ENCODE measurements around the gene ZNF26. TPM values are rescaled to one million over a fixed set of nuclear protein-coding genes. Genes with fewer than 3 reads are reported as not detected.
A peak's percentile ranks its signal among the peaks of the same experiment; 100 is the strongest.

ZNF26 gene
- polyA plus RNA-seq, 1 of the 3 experiments (the other 2 are of a cell fraction) = 7.3 TPM

GRCh38 chr12:133046698-133047097 is 60.5 kb downstream of the ZNF26 start:
- POLR2A ChIA-PET = no interaction called here
- peaks cover 66% of the 10 kb centered on the region for H3K9me3 ChIP-seq

More at GRCh38 chr12:133046698-133047097, 60.5 kb downstream of the ZNF26 start:
- H3K36me3 ChIP-seq (replicated peaks in 1 of 2; ENCODE audit: control insufficient read depth in 1 of 2, insufficient read depth in 2 of 2, low read length in 1 of 2) = peaks cover 59 to 98% of the 10 kb centered on the region in 2 experiments
- H3F3A ChIP-seq (replicated peaks; ENCODE audit: insufficient read depth) = no peaks in the 10 kb centered on the region
- no peak overlapping the region for H3K4me2 ChIP-seq
- H2AFZ ChIP-seq (ENCODE audit: low read depth) = no peak overlapping the region
- H3K9me2 ChIP-seq = no peaks in the 10 kb centered on the region
- CTCF ChIA-PET = interaction anchor here (1.7 kb wide), 1 partner anchor 12 kb away, joined by 4 read pairs; no protein-coding TSS in a partner anchor
- 93% methylated on average over 3 of the region's 3 CpGs for WGBS (ENCODE audit: low lambda C conversion rate)
- H3K4me1 ChIP-seq (ENCODE audit: control insufficient read depth in 1 of 2, insufficient read depth in 2 of 2, low read depth in 1 of 2, low read length in 1 of 2) = no peaks in the 10 kb centered on the region
- peaks cover 44% of the 10 kb centered on the region; the same call in 1 of the 2 replicates for H3K79me2 ChIP-seq (ENCODE audit: insufficient read depth)
- no peak for DNase-seq
- H3K9ac ChIP-seq = no peak overlapping the region
- H3K27ac ChIP-seq (ENCODE audit: low read depth in 2 of 2, low read length in 1 of 2) = no peak overlapping the region
- H3K4me3 ChIP-seq (ENCODE audit: low read depth in 2 of 2, low read length in 1 of 2) = peak overlapping the region in 1 of 2 experiments; percentile 8; a peak in 1 of 4 replicates
- TF ChIP-seq IRF3 (IDR thresholded peaks at IDR 0.05; ENCODE audit: low read depth, low read length) (no peak), NRF1 (IDR thresholded peaks at IDR 0.05; ENCODE audit: low read depth, low read length) (no peak), GABPA (IDR thresholded peaks at IDR 0.05; ENCODE audit: low read depth) (no peak), EP300 (IDR thresholded peaks at IDR 0.05; ENCODE audit: borderline replicate concordance in 1 of 2, low read depth in 1 of 2, low read length in 1 of 2) (no peak), CTCF (IDR thresholded peaks at IDR 0.05) (no peak), CHD2 (IDR thresholded peaks at IDR 0.05; ENCODE audit: low read length, partially characterized antibody) (no peak), RXRA (IDR thresholded peaks at IDR 0.05; ENCODE audit: borderline replicate concordance, low read depth) (no peak), SIN3A (IDR thresholded peaks at IDR 0.05; ENCODE audit: borderline replicate concordance, low read depth, low read length) (no peak), USF2 (IDR thresholded peaks at IDR 0.05; ENCODE audit: borderline replicate concordance, low read depth, low read length) (no peak), USF1 (IDR thresholded peaks at IDR 0.05; ENCODE audit: borderline replicate concordance, low read depth) (no peak), RFX5 (IDR thresholded peaks at IDR 0.05; ENCODE audit: low read length) (no peak), FOSL2 (IDR thresholded peaks at IDR 0.05; ENCODE audit: borderline replicate concordance, low read depth) (no peak), REST (IDR thresholded peaks at IDR 0.05; ENCODE audit: low read depth, low read length) (no peak), RAD21 (IDR thresholded peaks at IDR 0.05; ENCODE audit: low read length) (no peak)
- no peaks in the 10 kb centered on the region for H4K20me1 ChIP-seq (ENCODE audit: insufficient read depth)
- no peaks in the 10 kb centered on the region for H3K27me3 ChIP-seq (ENCODE audit: insufficient read depth)

Measured in SK-N-SH (cell line).